ENCODE results near the gene CNTN5.
"Not testable (repeated sequence)": the region's sequence is repeated elsewhere in the genome, so short reads cannot be mapped to it uniquely, and the experiment has no call there.

CNTN5 gene

DNA sequence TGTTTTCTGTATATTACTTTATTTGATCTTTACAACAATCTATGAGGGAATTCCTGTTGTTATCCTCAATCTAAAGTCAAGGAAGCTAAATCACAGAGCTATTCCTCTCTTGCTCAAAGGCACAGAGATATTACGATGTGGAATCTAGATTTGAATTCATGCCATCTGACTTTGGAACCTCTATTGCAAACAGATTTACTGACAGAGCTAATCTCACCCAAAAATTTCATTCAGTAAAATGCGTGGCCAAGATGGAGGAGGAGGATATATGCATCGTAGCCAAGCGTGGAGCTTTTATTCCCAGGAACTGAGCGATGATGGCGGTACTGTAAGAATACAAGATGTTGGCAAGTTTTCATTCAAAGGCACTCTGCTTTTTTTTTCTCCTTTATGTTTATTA is 791.8 kb downstream of the CNTN5 start:
- DNase-seq: no peak

DNA sequence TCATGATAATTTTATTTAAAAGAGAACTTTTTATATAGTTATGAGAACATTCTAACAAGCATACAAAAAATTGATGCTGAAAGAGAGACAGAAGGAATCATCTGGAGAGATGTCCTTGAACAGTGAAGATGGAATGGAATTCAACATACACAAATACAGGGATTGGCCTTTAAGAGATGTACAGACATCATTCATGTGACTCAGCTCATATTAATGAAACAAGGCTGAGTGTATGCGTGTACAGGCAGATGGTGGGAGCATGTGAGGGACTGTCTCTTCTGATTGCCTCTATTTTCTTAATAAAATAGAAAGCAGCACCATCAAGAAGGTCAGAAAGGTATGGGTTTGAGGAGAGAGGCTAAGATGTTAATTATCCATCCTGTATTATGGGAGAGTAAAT is 793.3 kb downstream of the CNTN5 start:
- no peak for DNase-seq

DNA sequence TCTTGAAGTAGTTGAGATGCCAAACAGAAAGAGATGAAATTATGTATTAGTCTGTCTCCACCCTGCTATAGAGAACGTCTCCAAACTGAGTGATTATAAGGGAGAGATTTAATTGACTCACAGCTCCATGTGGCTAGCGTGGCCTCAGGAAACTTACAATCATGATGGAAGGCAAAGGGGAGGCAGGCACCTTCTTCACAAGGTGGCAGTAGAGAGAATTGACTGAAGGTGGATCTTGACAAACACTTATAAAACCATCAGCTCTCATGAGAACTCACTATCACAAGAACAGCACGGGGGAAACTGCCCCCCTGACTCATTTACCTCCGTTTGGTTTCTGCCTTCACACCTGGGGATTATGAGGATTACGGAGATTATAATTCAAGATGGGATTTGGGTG is 794.0 kb downstream of the CNTN5 start:
- no peak for DNase-seq

DNA sequence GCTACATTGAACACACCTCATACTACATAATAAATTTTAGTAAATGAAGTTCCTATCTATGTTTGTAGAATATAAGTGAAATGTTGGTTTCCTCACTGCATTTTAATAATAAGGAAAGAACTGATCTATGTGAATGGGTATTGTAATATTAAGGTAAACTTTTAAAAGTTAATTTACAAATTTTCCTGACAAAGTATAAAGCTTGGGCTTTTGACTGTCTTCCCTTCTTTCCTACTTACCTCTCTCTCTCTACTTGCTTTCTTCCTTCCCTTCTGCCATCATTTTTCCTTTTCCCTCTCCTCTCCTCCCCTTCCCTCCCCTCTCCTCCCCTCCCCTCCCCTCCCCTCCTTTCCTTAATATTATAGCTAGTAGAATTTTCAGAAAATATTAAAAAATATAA is 798.2 kb downstream of the CNTN5 start:
- DNase-seq: no peak

DNA sequence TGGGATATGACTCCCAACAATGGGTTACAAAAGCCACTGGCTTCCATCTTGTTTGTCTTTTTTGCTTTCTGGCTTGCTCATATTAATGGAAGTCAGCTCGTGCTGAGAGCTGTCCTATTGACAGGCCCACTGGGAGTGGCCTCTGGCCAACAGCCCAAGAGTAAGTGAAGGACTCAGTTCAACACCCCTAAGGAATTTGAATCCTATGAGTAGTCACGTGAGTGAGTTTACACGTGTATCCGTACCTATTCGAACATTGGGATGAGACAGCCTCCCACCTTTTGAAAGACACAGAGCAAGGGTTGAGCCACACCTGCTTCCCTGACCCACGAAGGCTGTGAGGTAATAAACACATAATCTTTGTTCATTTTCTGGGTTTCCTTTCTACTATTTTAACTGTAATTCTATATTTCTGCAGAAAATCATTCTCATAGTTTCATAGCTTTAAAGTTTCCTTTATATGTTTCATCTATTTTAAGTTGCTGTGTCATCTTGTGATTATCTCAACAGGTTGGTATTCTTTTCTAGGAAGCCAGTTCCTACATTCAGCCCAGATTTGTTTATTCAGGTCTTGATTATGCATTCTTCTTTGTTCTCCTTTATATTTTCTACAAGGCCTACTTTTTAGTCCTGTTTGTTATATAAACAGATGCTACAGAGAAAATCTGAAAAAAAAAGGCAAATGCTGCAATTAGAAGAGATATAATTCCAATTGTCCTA is 802.3 kb downstream of the CNTN5 start:
- DNase-seq: no peak

DNA sequence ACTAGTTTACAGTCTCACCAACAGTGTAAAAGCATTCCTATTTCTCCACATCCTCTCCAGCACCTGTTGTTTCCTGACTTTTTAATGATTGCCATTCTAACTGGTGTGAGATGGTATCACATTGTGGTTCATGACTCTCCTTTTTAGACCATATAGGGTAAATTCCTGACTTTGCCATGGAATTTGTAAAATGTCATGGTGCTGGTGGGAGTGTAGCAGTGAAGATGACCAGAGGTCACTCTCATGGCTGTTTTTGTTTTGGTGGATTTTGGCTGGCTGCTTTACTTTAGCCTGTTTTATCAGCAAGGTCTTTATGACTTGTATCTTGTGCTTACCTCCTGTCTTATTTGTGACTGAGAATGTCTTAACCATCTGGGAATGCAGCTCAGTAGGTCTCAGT is 816.0 kb downstream of the CNTN5 start:
- not testable (repeated sequence) for DNase-seq

DNA sequence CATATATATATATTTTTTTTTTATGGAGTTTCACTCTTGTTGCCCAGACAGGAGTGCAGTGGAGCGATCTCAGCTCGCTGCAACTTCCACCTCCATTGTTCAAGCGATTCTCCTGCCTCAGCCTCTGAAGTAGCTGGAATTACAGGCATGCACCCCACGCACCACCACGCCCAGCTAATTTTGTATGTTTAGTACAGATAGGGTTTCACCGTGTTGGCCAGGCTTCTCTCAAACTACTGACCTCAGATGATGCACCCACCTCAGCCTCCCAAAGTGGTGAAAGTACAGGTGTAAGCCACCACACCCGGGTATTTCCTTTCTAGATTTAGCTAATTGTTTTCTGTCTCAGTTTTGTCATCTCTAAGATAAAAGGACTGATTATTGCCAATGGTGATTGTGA is 821.1 kb downstream of the CNTN5 start:
- DNase-seq: no peak

DNA sequence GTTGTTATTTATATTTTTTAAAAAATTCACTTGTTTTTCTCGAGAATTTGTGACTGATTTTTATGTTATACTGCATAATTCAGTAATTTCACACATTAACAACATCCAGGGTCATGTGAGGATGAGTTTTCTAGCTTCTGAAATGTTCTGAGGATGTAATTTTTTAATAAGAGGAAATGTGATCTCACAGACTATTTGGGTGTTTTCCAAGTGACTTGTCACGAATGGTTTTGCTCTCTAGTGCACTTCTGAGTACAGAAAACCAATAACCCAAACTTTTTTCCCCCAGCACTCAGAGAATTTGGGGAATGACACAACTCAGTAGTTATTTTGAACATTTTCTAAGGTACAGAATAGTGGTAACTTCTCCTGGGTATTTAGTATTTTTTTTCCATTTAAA is 845.2 kb downstream of the CNTN5 start:
- DNase-seq: no peak

DNA sequence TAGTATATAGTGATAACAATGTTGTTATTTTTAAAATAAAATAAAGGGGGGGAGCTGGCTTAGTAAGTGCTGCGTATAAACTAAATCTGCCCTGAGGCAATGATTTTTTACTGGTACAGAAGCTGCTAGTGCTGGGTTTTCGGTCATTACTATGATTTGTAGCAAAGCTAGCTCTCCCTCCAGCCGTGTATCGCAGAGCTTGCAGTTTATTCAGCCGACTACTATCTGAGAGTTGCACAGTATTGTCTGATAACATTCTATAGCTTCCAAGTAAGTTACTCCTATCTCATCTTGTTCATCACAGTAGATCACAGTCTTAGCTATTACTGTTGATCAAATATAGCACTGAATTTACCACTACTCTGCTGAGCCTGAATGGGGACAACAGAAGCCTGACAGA is 860.9 kb downstream of the CNTN5 start:
- no peak for DNase-seq

DNA sequence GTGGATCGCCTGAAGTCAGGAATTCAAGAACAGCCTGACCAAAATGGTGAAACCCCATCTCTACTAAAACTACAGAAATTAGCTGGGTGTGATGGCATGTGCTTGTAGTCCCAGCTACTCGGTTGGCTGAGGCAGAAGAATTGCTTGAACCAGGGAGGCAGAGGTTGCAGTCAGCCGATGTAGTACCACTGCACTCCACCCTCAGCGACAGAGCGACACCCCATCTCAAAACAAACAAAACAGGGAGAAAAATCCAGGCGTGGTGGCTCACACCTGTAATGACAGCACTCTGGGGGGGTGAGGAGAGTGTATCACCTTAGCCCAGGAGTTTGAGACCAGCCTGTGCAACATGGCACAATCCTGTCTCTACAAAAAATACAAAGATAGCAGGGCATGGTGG is 864.0 kb downstream of the CNTN5 start:
- DNase-seq: no peak

DNA sequence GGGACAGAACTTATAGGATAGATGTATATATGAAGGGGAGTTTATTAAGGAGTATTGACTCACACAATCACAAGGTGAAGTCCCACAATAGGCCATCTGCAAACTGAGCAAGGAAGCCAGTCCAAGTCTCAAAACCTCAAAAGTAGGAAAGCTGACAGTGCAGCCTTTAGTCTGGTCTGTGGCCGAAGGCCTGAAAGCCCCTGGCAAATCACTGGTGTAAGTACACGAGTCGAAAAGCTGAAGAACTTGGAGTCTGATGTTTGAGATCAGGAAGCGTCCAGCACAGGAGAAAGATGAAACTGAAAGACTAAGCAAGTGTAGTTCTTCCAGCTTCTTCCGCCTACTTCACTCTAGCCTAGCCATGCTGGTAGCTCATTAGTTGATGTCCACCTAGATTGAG is 866.7 kb downstream of the CNTN5 start:
- DNase-seq: no peak

DNA sequence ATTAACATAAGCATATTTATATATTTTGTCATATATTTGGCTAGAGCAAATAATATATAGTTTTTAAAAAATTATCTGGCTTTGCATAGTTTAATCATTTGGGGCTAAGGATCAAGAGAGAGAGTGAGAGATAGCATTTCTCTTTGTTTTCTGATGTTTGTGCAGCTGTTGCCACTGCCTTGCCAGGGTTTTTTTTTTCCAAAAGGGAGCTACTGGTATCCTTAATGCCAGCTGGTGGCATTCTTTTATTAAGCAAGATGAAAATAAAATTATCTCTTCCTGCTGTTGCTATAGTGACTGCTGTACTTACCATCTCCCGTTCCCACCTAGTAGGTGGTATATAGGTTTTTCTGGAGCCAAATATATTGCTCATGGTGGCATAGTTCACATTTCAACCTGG is 873.1 kb downstream of the CNTN5 start:
- DNase-seq: no peak

DNA sequence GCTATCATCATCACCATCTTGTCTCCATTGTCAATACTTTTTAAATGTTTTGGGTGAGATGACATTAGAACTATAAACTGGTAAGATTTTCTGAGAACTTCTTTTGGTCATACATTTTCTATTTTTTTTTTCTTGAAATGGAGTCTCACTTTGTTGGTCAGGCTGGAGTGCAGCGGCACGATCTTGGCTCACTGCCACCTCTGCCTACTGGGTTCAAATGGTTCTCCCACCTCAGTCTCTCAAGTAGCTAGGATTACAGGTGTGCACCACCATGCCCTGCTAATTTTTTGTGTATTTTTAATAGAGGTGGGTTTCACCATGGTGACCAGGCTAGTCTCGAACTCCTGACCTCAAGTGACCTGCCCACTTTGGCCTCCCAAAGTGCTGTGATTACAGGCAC is 880.4 kb downstream of the CNTN5 start:
- no peak for DNase-seq

DNA sequence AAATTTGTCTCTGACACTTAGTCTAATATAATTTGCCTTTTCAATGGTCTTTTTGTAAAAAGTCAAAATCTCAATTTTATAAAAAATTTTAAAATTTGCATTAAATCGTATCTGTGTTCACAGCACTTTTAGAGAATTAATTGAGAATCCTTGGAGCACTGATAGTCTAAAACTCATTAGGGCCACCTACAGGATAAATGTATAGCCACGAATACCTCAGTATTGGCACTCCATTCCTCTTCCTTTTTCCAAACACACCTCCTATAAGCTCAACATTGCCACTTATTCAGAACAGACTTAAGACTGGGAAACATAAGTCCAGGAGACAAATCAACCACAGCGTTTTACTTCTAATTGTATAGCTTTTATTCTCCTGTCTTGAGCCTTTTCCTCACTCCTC is 890.4 kb downstream of the CNTN5 start:
- DNase-seq: no peak

DNA sequence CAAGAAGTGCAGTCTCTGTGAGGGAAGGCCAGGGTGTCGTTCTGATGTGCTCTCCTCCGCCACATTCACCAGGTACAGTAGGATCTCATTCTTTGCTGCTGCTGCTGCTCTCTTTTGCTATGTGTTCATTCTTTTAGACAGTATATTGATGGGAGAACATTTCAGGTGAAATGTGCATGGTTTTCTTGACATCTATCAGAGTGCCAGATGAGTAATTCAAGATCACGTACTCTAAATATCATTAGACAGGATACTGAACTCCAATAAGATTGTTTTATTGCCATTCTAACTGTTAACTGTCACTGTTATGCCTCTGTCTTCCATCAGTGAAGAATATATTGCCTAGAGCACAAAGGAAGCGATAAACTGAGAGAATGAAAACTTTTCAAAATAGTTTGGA is 895.3 kb downstream of the CNTN5 start:
- DNase-seq: no peak

DNA sequence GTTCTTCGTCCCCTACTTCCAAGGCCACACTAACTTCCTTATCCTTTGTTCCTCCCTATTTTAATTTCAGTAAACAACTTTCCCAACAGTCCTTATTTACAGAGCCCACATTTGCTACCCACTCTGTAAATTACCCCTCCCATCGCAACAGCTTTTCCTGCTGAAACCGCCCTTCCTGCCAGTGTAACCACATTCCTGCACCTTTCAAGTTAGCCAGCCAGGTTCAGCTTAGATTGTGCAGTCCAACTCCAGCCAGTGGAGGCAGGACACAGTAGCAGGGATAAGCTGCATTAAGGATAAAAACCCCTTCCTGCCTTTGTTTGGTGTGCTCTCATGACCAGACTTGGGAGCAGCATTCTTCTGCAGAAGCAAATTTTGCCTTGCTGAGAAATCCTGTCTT is 898.0 kb downstream of the CNTN5 start:
- DNase-seq: no peak

DNA sequence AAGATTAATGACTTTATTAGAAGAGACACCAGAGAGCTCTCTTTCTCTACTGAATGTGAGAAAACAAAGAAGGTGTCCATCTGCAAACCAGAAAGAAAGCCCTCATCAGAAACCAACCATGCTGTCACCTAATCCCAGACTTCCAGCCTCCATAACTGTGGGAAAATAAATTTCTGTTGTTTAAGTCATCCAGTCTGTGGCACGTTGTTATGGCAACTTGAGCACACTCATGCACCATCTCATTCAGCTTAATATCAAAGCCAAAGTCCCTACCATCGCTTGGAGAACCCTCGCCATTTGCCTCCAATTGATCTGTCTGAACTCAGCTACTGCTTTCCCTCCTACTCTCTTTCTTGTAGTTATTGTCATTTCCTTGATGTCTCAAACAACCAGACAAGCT is 900.2 kb downstream of the CNTN5 start:
- DNase-seq: no peak

DNA sequence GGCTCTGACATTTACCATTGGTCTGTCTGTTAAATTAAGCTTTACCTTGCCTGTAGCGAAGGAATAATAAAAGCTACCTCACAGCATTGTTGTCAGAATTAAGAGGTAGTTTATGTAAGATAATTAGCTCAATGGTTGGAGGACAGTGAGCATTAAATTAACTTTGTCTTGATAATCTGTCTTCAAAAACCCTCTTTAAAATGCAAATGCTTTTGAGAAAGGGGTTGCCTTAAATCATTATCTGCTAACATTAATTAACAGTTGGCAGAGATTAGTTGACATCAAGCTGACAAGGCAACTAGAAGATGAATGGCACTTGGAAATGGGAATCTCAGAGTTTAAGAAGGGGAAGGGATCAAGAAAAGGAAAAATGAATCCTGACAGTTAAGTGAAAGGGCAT is 905.2 kb downstream of the CNTN5 start:
- DNase-seq: no peak

DNA sequence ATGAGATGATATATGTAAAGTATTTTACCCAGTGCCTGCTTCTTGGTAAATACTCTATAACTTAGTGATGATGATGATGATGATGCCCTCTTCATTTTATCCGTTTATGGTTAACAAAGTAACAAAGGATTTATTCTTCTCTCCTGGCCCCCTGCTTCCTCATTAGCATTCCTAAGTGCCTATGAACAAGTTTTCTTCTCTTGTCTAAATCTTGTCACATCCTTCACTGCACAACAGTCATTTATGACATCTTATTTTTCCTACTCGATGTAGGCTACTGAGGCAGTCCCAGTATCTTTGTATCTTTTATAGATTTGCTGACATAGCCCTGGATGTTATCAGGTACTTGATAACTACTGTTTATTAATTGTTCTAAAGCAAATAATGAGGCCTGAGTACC is 911.9 kb downstream of the CNTN5 start:
- no peak for DNase-seq

DNA sequence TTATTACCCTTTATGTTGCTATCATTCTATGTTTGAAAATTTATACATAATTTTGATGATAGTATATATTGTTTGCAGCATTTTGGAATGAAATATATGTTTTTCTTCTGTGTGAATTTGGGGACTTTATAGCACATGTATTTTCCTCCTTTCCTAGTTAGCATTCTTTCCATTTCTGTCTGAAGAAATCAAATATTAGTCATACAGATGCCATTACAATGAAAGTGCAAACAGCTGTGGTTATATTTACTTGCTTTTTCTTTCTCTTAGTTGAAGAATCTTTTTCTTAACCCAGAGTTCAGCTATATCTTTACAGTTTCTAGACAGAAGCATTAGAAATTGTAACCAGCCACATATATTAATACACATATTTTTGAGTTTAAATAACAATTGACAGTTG is 913.3 kb downstream of the CNTN5 start:
- DNase-seq: no peak

DNA sequence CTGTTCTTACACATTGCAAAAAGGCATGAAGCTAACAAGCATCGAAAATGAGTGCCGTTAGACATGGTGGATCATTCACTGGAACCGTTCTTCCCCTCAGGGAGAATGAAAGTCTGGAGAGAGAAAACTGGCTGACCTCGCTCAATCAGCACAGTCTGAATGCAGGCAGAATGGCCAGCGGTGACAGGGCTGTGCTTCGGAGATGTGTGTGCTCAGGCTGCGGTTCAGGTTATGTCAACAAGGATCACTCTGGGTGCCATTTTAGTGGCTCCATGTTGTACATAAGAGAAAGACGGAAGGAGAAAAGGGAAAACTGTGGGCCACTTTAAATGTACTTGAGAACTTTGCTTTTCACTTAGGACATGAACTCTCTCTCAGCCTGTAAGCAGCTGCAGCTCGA is 916.6 kb downstream of the CNTN5 start:
- no peak for DNase-seq

DNA sequence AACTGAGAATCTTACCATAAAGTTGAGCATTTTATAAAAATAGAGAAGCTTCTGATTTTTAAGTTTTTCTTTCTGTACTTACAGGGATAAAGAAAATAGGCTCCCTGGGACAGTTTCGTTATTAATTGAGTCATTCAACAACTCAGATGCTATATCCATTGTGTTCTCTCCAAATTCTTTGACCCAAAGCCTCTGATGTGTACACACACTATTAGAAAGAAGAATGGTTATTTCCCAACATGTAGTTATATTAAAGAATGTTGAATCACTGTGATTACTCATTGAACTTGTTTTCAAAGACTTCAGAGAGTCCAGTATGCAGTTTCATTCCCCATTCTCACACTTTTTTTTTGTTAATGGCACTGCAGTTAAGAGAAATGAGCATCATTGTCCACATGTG is 932.1 kb downstream of the CNTN5 start:
- DNase-seq: no peak

DNA sequence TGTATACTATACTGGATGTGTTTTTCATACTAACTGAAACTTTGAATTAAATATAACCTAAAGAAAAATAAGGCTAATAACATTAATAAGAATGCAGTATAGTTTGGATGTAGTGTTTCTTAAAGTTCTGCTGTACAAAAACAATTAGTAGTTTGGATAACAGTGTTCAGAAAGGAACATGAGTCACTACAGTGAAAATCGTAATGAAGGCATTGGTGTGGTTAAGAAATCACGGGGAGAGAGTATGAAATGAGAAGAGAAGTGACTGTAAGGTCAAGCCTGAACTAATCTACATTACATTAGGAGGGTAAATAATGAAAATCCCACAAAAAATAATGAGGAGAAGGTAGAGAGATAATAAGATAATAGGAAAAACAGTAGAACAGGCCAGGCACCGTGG is 939.8 kb downstream of the CNTN5 start:
- DNase-seq: no peak

DNA sequence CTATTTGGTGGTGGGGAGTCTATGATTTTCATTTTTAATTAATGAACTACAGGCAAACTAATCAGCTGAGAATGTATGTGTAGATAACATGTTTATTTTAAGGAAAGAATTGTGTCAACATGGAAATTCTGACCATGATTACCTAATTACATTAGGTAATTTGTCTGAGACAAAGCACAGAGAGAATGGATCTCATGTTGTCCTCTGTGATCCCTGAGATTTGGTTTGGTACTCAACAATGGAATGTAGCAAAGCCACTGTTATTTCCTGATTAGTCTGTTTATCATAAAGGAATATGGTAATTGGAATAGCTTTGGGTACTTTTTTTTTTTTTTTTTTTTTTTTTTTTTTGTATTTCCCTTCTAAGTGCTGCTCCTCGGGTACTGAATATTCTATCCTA is 947.6 kb downstream of the CNTN5 start:
- DNase-seq: no peak

DNA sequence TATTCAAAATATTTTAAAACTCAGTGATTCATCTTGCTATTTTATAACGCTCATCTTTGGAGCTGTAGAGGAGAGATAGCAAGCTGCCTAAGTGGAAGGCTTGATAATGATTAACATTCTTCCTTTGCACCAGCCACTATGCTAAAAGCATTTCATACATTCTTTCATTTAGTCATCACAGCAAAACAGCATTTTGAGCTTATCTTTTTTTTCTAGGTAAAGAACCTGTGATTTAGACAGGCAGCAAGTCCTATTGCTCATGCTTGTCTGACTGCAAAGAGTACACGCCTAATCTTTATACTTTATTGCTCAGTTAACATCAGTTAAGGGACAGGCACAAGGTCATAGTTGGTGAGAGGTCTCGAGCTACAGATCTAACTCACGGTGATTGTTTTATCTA is 953.2 kb downstream of the CNTN5 start:
- DNase-seq: no peak

DNA sequence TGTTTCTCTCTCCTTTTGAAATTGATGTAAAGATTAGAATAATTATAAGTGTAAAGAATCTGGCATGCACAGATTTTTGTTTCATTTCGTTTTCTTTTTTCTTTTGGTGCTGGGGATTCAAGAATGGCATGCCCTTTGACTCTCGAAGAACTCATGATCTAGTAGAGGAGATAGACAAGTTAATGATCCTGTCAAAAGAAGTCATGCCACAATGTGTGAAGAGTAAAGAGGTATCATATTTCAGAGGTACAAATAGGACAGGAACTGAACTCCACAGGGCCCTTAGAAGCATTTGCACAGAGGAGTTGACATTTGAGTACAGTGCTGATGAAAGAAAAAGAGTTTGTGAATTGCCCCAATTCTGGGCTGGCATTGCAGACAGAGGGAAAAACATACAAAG is 958.3 kb downstream of the CNTN5 start:
- DNase-seq: no peak
